SKM-1 (cell line): ENCODE measurements around the gene IRS2.

Source experiments
- DNase-seq: peaks from one replicate; lab custom pipeline; 2025; ENCODE audit not compliant: unreplicated experiment; lab: John Stamatoyannopoulos, UW

Gene IRS2

GRCh38 chr13:109760402-109760801 is 26.0 kb downstream of the IRS2 start:
- no peak for DNase-seq

DNA sequence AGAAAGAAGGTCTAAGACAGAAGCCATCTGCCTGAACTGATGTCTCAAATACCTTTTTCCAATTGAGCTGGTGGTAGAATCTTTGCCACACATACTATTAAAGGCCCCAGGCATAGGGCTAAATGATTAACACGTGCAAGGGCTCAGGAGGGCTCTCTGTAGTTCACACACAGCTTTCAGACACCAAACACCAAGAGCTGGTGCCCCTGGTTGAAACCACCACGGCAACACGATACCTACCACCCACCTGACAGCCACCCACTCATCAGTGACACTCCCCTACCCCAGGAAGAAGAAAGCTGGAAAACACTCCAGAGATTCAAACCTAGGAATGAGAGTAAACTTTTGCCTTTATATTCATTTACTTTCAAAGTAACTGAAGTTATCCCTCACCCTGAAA is 26.8 kb downstream of the IRS2 start:
- DNase-seq = no peak

DNA sequence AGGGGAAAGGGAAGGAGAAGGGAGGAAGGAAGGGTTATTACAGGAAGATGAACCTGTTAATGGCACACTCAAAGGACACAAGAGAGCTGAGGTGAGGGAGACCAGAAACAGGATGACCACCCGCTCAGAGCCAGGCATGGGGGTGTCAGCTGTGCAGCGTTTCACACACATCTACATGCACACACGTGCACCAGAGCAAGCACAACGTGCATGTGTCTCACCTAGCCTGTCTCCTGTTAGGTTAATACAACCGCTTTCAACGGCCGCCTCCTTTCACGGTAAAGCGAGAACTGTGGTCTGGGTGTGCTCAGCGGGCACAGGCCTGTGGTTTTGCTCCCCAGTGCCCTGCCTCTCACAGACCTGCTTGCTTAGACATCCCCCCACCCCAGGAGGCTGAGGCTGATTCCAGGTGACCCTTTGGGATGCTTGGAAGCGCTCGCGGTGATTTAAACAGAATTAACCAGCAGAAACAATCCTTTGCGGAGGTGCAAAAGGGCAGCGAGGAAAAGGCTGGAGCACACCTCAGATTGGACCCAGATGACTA is 27.4 kb downstream of the IRS2 start:
- no peak for DNase-seq

GRCh38 chr13:109756778-109757177 is 29.6 kb downstream of the IRS2 start:
- DNase-seq = no peak

- DNase-seq = no peak
These were observed 30.4 kb downstream of the IRS2 start for GRCh38 chr13:109755997-109756396.

GRCh38 chr13:109755551-109755950 is 30.8 kb downstream of the IRS2 start:
- DNase-seq = no peak

DNA sequence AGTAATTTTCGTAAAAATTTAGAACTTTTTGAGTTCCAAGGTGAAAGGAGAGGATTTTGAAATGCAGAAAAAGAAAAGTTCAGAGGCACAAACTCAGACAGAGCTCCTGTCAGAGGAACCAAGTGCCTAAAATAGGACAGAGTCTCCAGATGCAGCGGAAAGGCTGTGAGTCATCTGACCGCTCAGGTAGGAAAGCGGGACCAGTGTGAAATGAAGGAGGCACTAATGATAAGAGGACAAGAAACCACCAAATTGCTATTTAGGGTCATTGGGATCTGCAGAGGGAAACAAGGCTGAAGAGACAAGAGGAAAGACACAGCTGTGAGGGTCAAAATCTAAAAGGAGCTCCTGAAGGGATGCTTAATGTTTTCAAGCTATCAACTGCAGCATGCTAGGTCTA is 34.9 kb downstream of the IRS2 start:
- no peak for DNase-seq

DNA sequence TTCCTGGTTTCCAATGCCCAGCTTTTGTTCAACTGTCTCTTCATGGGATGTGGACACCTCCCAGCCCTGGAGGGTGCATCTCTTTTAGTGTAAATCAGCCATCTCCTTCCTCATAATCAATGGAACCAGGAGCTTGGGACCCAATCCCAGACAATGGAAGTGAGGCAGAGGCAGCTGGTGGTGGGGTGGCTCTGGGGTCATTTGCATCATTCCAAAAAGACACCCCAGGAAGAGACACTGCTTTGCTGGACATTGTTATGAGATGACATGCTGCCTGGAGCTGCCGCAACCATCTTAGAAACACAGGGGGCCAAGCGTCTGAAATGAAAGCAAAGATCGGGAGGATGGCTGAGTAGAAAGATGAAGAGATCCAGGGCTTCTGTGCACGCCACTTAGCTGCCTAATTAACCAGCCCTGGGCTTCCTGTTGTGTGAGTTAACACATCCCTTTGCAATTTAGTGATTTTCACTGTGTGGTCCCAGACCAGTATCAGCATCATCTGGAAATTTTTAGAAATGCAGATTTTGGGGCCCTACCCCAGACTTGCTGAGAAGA is 36.1 kb downstream of the IRS2 start:
- no peak for DNase-seq

DNA sequence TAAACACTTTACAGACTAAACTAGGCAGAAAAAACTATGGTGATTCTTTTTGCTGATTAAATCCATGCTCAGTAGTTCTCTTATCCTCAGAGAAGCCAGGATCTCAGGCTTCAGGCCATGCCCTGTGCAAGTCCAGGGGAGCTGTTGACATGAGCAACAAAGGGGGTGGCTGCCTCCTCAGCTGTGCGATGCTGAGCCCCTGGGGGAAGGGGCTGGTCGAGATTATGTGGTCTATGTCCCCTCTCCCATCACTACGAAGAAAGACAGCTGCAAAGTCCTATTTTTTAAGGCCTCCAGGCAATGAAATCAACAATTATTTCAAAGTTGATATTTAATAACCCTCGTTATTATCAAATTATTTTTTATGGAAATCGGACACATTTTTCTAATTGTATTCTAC is 37.0 kb downstream of the IRS2 start:
- DNase-seq = no peak

DNA sequence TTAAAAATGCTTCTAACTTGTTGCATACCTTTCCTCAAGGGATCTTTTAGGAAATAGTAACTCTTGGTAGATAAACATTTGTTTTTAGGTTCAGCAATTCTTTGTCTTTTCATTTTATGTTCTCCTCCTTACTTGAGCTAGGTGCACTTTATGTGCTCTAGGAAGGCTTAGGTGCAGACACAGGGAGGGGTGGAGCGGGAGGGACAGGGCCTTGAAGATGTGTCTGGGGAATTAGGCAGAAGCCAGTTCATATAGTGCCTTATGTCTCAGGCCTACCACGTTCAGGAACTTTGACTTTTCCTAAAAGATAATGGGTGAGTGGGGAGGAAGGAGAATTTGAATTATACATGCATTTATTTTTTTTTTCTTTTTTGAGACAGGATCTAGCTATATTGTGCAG is 37.7 kb downstream of the IRS2 start:
- no peak for DNase-seq

GRCh38 chr13:109747524-109747923 is 38.9 kb downstream of the IRS2 start:
- DNase-seq = no peak

- DNase-seq = no peak
These were observed 40.0 kb downstream of the IRS2 start for GRCh38 chr13:109746364-109746763.

DNA sequence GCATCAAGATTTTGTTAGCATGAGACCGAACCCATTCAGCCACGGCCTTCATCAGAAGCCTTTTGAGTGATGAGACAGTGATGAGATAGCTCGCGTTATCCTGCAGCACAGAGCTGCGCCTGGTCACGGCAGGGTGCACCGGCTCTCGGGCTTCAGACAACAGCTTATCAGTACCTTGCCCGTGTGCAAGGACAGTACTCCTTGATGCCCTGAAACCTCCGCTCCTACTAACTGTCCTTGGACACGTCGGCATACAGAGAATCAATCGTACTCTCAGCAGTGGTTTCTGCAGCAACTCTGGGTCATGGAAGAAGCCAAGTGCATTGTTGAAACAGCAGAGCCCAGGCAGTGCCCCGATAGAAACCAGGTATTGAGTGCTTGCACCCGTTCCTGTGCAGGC is 40.7 kb downstream of the IRS2 start:
- DNase-seq = no peak

GRCh38 chr13:109745060-109745459 is 41.3 kb downstream of the IRS2 start:
- no peak for DNase-seq

DNA sequence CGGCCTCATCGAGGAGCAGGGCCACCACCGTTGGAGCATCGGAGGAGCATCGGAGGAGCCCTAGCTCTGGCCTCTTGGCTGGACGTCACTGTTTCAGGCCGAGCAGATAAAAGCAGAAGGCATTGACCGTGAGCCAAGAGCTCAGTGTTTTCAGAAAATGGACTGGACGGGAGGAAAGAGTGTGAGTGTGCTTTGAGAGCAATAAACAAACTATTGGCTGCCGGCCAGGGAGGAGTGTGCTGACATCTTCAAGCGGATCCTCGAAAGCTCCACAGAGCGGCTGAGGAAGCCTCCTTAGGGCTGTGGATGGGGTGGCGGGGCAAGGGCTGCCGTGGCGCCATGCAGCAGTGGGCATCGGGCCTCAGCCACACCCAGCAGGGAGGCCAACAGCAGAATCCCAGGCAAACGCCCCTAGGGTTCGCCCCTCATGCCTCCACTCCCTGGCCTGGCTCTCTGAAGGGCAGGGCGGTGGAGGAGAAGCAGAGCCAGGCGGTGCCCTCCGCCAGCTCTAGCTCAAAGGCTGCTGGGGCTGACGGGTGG is 41.8 kb downstream of the IRS2 start:
- DNase-seq = no peak

GRCh38 chr13:109743706-109744453 is 42.5 kb downstream of the IRS2 start:
- DNase-seq = no peak

DNA sequence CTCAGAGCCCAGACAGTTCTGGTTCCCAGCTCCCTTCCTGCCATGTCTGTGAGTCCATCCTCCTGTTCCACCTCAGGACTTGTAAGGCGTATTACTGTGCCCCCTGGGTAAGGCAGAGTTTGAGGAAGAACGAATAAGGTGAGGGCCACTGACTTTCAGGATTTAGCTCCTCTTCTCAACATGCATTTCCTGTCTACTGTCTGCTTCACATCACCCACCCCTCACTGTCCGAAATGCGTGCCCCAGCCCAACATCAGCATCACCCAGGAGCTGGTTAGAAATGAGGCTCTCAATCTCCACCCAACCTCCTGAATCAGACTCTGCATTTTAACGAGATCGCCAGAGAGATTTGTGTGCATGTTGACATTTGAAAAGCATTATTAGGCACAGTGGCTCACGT is 44.4 kb downstream of the IRS2 start:
- no peak for DNase-seq

DNA sequence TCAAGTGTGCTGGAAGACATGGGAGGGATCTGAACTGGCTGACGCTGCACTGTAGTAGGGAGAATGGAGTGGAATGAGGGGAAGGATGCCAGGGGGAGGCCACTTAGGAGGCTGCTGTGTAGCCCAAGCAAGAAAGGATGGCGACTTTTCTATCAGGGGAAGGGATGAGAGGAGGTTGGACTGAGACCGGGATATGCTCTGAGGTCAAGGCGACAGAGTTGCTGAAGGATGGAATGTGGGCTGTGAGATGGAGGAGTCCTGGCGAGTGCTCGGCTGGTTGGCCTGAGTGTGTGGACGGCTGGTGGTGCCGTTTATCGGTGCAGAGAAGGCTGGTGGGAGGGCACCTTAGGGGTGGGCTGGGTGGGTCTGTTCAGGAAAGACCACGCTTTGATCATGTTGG is 45.7 kb downstream of the IRS2 start:
- no peak for DNase-seq

- no peak for DNase-seq
These were observed 46.3 kb downstream of the IRS2 start for GRCh38 chr13:109740121-109740520.

- no peak for DNase-seq
These were observed 48.1 kb downstream of the IRS2 start for GRCh38 chr13:109738298-109738746.

DNA sequence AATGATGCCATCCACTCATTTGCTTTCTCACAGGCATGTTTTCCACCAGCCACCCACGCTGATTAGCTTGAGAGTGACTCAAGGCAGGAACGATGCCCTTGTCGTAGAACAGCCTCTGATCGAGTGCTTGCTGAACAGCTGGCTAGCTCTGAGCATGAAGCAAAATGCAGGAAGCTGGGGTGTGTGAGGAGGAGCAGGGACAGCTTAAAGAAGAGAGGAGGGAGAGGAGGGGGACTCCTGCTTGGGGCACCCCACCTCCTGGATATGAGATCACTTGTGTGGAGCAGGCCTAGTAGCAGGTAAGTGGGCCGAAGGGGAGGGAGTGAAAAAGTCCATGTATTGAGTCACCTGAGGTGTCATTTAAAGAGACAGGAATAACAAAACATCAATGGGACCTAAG is 48.8 kb downstream of the IRS2 start:
- no peak for DNase-seq

DNA sequence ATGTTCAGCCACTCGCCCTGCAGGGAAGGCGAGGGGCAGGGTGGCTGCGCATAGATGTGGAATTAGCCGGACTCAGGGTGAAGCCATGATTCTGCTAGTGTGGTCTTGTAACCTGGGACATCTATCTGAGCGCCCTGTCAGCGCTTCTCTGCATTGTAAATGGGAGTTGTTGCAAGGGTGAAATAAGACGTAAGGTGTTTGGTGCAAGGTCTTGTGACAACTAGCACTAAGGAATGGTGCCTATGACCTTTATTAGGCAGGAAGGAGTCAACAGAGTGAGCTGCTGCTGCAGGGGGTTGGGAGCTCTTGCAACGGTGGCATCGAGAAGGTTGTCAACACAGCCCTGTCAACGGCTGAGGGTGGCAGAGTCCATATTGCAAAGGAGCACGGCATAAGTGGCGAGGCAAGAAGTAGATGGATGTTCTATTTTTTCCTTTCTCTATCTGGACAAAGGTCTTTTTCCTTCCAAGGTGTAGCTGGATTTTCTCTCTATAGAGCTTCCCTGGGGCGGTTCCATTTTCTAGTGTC is 49.3 kb downstream of the IRS2 start:
- no peak for DNase-seq
